H1 (cell line): ENCODE data around the gene PRKCZ. TPM values are rescaled to one million over a fixed set of nuclear protein-coding genes. Genes with fewer than 3 reads are reported as not detected.

Source experiments
- CTCF ChIA-PET: fragments of 300-600 bp; sonication (Branson Sonifier 250); formaldehyde crosslinking; loops from one replicate; lab custom pipeline; 2021; ENCODE audit not compliant: partially characterized antibody; lab: Charles Lee
- POLR2A ChIA-PET: fragments of 300-600 bp; sonication (Branson Sonifier 250); formaldehyde crosslinking; loops from one replicate; lab custom pipeline; 2021; ENCODE audit warnings: inconsistent platforms; ENCODE audit not compliant: partially characterized antibody; lab: Charles Lee
- DNase-seq, 2 experiments: peaks; one replicate each; pipeline versions ENCODE4 v3.0.0 to v3.0.0-alpha.2; 2010 to 2022; ENCODE audit warnings: low spot score in 2 of 2, low read depth in 1 of 2, mixed read lengths in 1 of 2
- FAIRE-seq: peaks from 2 replicates; lab custom pipeline; 2011; peaks lifted over from hg19 to GRCh38; lab: Jason Lieb, UNC
- H2AFZ ChIP-seq: 2 replicates; pipeline ENCODE4 v1.8.1; 2012; ENCODE audit warnings: low read length, inconsistent platforms
- H2AK5ac ChIP-seq: 2 replicates; pipeline ENCODE4 v1.6.1; 2013; ENCODE audit warnings: low read depth, low read length
- H2BK120ac ChIP-seq: replicated peaks from 2 replicates; pipeline ENCODE3; 2013; ENCODE audit warnings: low read depth, low read length, inconsistent platforms
- H2BK12ac ChIP-seq: 2 replicates; pipeline ENCODE4 v1.6.1; 2013; ENCODE audit warnings: low read depth, low read length
- H2BK15ac ChIP-seq: 2 replicates; pipeline ENCODE4 v1.6.1; 2013; ENCODE audit warnings: low read length
- H2BK20ac ChIP-seq: 2 replicates; pipeline ENCODE4 v1.6.1; 2013; ENCODE audit warnings: low read length
- H2BK5ac ChIP-seq: 2 replicates; pipeline ENCODE4 v1.6.1; 2013; ENCODE audit warnings: low read depth, low read length
- H3K14ac ChIP-seq: 2 replicates; pipeline ENCODE4 v1.6.1; 2013; ENCODE audit warnings: inconsistent platforms; ENCODE audit not compliant: insufficient read length
- H3K18ac ChIP-seq: 2 replicates; pipeline ENCODE4 v1.6.1; 2013; ENCODE audit warnings: low read length; ENCODE audit errors: extremely low read depth
- H3K23ac ChIP-seq: 2 replicates; pipeline ENCODE4 v1.6.1; 2013; ENCODE audit warnings: inconsistent platforms; ENCODE audit not compliant: insufficient read length
- H3K23me2 ChIP-seq: 2 replicates; pipeline ENCODE4 v1.6.1; 2013; ENCODE audit warnings: low read depth, low read length
- H3K27ac ChIP-seq: 2 replicates; pipeline ENCODE4 v1.6.1; 2011; ENCODE audit warnings: low read depth, low read length, inconsistent platforms
- H3K27me3 ChIP-seq, 4 experiments: replicated peaks in 1 of 4; 1 replicate in 1 of 4; 2 replicates in 3 of 4; pipeline versions ENCODE4 v1.6.1 to v1.8.1; 2011 to 2013; ENCODE audit warnings: low read length in 3 of 4, mild to moderate bottlenecking in 3 of 4, inconsistent platforms in 2 of 4, mixed read lengths in 2 of 4, moderate library complexity in 1 of 4; ENCODE audit not compliant: control insufficient read depth in 3 of 4, insufficient read depth in 3 of 4; ENCODE audit errors: extremely low read depth in 1 of 4
- H3K36me3 ChIP-seq, 4 experiments: 2 replicates each; pipeline versions ENCODE4 v1.6.1 to v1.8.1; 2011 to 2013; ENCODE audit warnings: mild to moderate bottlenecking in 4 of 4, low read length in 3 of 4, moderate library complexity in 2 of 4, control low read depth in 1 of 4, inconsistent platforms in 1 of 4; ENCODE audit not compliant: insufficient read depth in 4 of 4, control insufficient read depth in 2 of 4
- H3K4ac ChIP-seq: replicated peaks from 2 replicates; pipeline ENCODE3; 2013; ENCODE audit warnings: low read length, low read depth, mixed read lengths, inconsistent platforms; ENCODE audit not compliant: insufficient read length
- H3K4me1 ChIP-seq, 4 experiments: replicated peaks in 1 of 4; 1 replicate in 1 of 4; 2 replicates in 3 of 4; pipeline versions ENCODE4 v1.6.1 to v1.8.1; 2011 to 2013; ENCODE audit warnings: low read length in 3 of 4, inconsistent platforms in 2 of 4, mixed read lengths in 1 of 4; ENCODE audit not compliant: insufficient read depth in 4 of 4, control insufficient read depth in 3 of 4
- H3K4me2 ChIP-seq, 2 experiments: 2 replicates each; pipeline versions ENCODE4 v1.6.1 to v1.8.1; 2011 to 2013; ENCODE audit warnings: low read depth in 2 of 2, low read length in 2 of 2, control low read depth in 1 of 2, inconsistent platforms in 1 of 2, mild to moderate bottlenecking in 1 of 2; ENCODE audit not compliant: insufficient read depth in 1 of 2
- H3K4me3 ChIP-seq, 4 experiments: fragments of 200-600, 300-600 bp in 1 of 4; sonication (generic), shearing (Covaris generic), sonication (Bioruptor Twin) in 1 of 4; 2 replicates each; pipeline versions ENCODE4 v1.5.1 to v1.8.1; 2011 to 2016; ENCODE audit warnings: low read length in 4 of 4, low read depth in 3 of 4, control low read depth in 2 of 4, inconsistent platforms in 2 of 4, mild to moderate bottlenecking in 2 of 4, mixed read lengths in 1 of 4, moderate library complexity in 1 of 4; ENCODE audit not compliant: insufficient read depth in 2 of 4; ENCODE audit errors: extremely low read depth in 1 of 4
- H3K56ac ChIP-seq: replicated peaks from 2 replicates; pipeline ENCODE3; 2013; ENCODE audit warnings: low read depth, mild to moderate bottlenecking, mixed read lengths, low read length, inconsistent platforms; ENCODE audit not compliant: insufficient read length
- H3K79me1 ChIP-seq: 2 replicates; pipeline ENCODE4 v1.6.1; 2013; ENCODE audit warnings: low read depth, low read length, control low read depth
- H3K79me2 ChIP-seq, 2 experiments: 2 replicates each; pipeline versions ENCODE4 v1.6.1 to v1.8.1; 2012 to 2013; ENCODE audit warnings: low read length in 2 of 2, mild to moderate bottlenecking in 2 of 2, inconsistent platforms in 1 of 2; ENCODE audit not compliant: insufficient read depth in 2 of 2, control insufficient read depth in 1 of 2
- H3K9ac ChIP-seq, 4 experiments: replicated peaks in 1 of 4; 1 replicate in 1 of 4; 2 replicates in 3 of 4; pipeline versions ENCODE4 v1.6.1 to v1.8.1; 2011 to 2013; ENCODE audit warnings: low read depth in 3 of 4, low read length in 3 of 4, control low read depth in 2 of 4, mild to moderate bottlenecking in 2 of 4, moderate library complexity in 2 of 4, inconsistent platforms in 1 of 4; ENCODE audit errors: extremely low read depth in 1 of 4
- H3K9me3 ChIP-seq, 2 experiments: 2 replicates each; pipeline versions ENCODE4 v1.6.1 to v1.8.1; 2012 to 2013; ENCODE audit warnings: mild to moderate bottlenecking in 2 of 2, moderate library complexity in 2 of 2, control low read depth in 1 of 2, inconsistent platforms in 1 of 2, low read depth in 1 of 2, low read length in 1 of 2, mixed read lengths in 1 of 2; ENCODE audit not compliant: insufficient read depth in 2 of 2
- H4K20me1 ChIP-seq, 2 experiments: replicated peaks in 1 of 2; 2 replicates each; pipeline versions ENCODE3 to v1.8.1; 2011 to 2013; ENCODE audit warnings: inconsistent platforms in 2 of 2, low read length in 2 of 2, mild to moderate bottlenecking in 1 of 2; ENCODE audit not compliant: insufficient read depth in 2 of 2, control insufficient read depth in 1 of 2
- H4K5ac ChIP-seq: 2 replicates; pipeline ENCODE4 v1.6.1; 2013; ENCODE audit warnings: low read length, low read depth, mixed read lengths, inconsistent platforms; ENCODE audit not compliant: insufficient read length
- H4K8ac ChIP-seq: 2 replicates; pipeline ENCODE4 v1.8.0; 2013; ENCODE audit warnings: mild to moderate bottlenecking, moderate library complexity, low read length, inconsistent platforms; ENCODE audit not compliant: insufficient read depth; ENCODE audit errors: extremely low read depth
- H4K91ac ChIP-seq: replicated peaks from 2 replicates; pipeline ENCODE3; 2013; ENCODE audit warnings: low read length, mixed read lengths, inconsistent platforms; ENCODE audit not compliant: insufficient read length
- ASH2L ChIP-seq: fragments of 200-600, 300-600 bp; sonication (generic); IDR thresholded peaks from one replicate; pipeline ENCODE4 v1.7.1; 2017; ENCODE audit warnings: low read length
- PHF8 ChIP-seq: fragments of 200-600 bp; sonication (generic); conservative IDR thresholded peaks from 2 replicates; pipeline ENCODE4 v1.7.1; 2012; ENCODE audit warnings: low read depth, mild to moderate bottlenecking, inconsistent platforms, low read length, moderate library complexity
- SRF ChIP-seq: IDR thresholded peaks from 2 replicates; pipeline ENCODE4 v1.6.1; 2011; ENCODE audit warnings: mild to moderate bottlenecking, low read depth, low read length, moderate library complexity
- WGBS, 2 experiments: shearing (Covaris generic) in 1 of 2; methylation state at CpG; one replicate each; pipeline versions ENCODE4 v1.1.6 to v1.1.7; 2013 to 2015; ENCODE audit warnings: low lambda C conversion rate in 2 of 2, mixed read lengths in 2 of 2, inconsistent platforms in 1 of 2, low coverage in 1 of 2, missing lambda C conversion rate in 1 of 2; ENCODE audit not compliant: insufficient replicate concordance in 2 of 2, insufficient coverage in 1 of 2, insufficient read length in 1 of 2; ENCODE audit errors: extremely low coverage in 1 of 2, missing lambda C conversion rate in 1 of 2; 5-methylcytosine and 5-hydroxymethylcytosine counted together
- polyA plus RNA-seq, 7 experiments: library from polyadenylated mRNA; depleted of rRNA in 3 of 7; stranded (reverse) in 5 of 7; unstranded in 2 of 7; fragments of >200 nt in 5 of 7; fragments of 200-250 nt in 2 of 7; gene quantifications; 1 replicate in 5 of 7; 2 replicates in 1 of 7; 4 replicates in 1 of 7; pipeline versions ENCODE4 v1.2.1 to v1.2.3, GENCODE V29; 2011 to 2013; ENCODE audit warnings: missing spikeins in 2 of 7, mixed read lengths in 2 of 7
- total RNA-seq: library from RNA; stranded (reverse); fragmentation: NEBNext Ultra II Directional; extraction: Animal tissue kit (Norgen Biotek cat#: 25700); gene quantifications from 2 replicates; pipeline ENCODE4 v1.2.1, GENCODE V29; 2021

PRKCZ gene
- total and polyA plus RNA-seq, 2 of the 8 experiments (the other 6 are each of a cell fraction or from before 2014, with no cell fraction given): 37.4 to 45.1 TPM

GRCh38 chr1:2183937-2184334 lies 133.7 kb downstream of the PRKCZ start:
- ChIA-PET CTCF (interaction anchor here (0.8 to 2.2 kb wide), 4 partner anchors 10 to 168 kb away, joined by 3 to 11 read pairs (median 3); partner anchors contain the start of gene FAAP20), POLR2A (interaction anchor here (1.7 kb wide), 1 partner anchor 10 kb away, joined by 3 read pairs; no protein-coding TSS in a partner anchor)
- H3K9ac ChIP-seq: no peak overlapping the region

More at GRCh38 chr1:2183937-2184334, 133.7 kb downstream of the PRKCZ start:
- no peak for DNase-seq
- 95% methylated on average over 15 of the region's 15 CpGs; no CpG with 5 or more reads in 1 of the 2 experiments for WGBS, 2 experiments
- Histone ChIP-seq H3K18ac (no peak overlapping the region), H4K5ac (no peak overlapping the region), H3K79me1 (no peaks in the 10 kb centered on the region), H4K8ac (no peak overlapping the region), H3K4ac (no peak overlapping the region), H4K91ac (no peak overlapping the region), H3K4me3 (no peak overlapping the region), H3K4me2 (no peak overlapping the region), H2BK20ac (no peak overlapping the region), H2AK5ac (no peak overlapping the region), H3K56ac (no peak overlapping the region), H3K14ac (no peak overlapping the region)
- FAIRE-seq: no peak
- TF ChIP-seq SRF: no peak
- TF ChIP-seq ASH2L: no peak
- no peak for TF ChIP-seq PHF8
- TF ChIP-seq, all 59 proteins: peak for 0
- no peaks in the 10 kb centered on the region; a peak in 1 of 7 replicates for H3K4me1 ChIP-seq
- H2BK120ac ChIP-seq: no peak overlapping the region
- H3K9me3 ChIP-seq: no peaks in the 10 kb centered on the region
- no peak overlapping the region for H2BK15ac ChIP-seq
- no peak overlapping the region for H2BK5ac ChIP-seq
- H4K20me1 ChIP-seq: peaks cover 0 to 9% of the 10 kb centered on the region in 2 experiments
- no peak overlapping the region for H3K27ac ChIP-seq
- no peaks in the 10 kb centered on the region for H3K79me2 ChIP-seq
- H2AFZ ChIP-seq: no peak overlapping the region
- H2BK12ac ChIP-seq: no peak overlapping the region
- no peaks in the 10 kb centered on the region for H3K27me3 ChIP-seq
- no peak overlapping the region for H3K23ac ChIP-seq
- H3K23me2 ChIP-seq: peaks cover 2% of the 10 kb centered on the region; the same call in 1 of the 2 replicates
- peaks cover 0 to 11% (median 9%) of the 10 kb centered on the region in 4 experiments; a peak in 5 of 8 replicates for H3K36me3 ChIP-seq
